GM23338 (cell line): ENCODE data around the gene TSPAN5. TPM values are rescaled to one million over a fixed set of nuclear protein-coding genes. Genes with fewer than 3 reads are reported as not detected.

Source experiments
- ATAC-seq: fragments of 200-7000 bp; cut with Tn5 transposase; 3 replicates; pipeline ENCODE4 v1.9.1; 2020
- DNase-seq: peaks from one replicate; pipeline ENCODE4 v3.0.0-alpha.2; 2015; ENCODE audit warnings: low spot score
- H2AFZ ChIP-seq: fragments of 200-600 bp; sonication (generic); 2 replicates; pipeline ENCODE4 v1.8.0; 2016; ENCODE audit warnings: antibody characterized with exemption, mild to moderate bottlenecking, moderate library complexity
- H3F3A ChIP-seq: fragments of 200-600 bp; sonication (generic); replicated peaks from 2 replicates; pipeline ENCODE4 v1.8.0; 2017; ENCODE audit warnings: antibody characterized with exemption, mixed run types, low read depth
- H3K27ac ChIP-seq: fragments of 200-600 bp; sonication (generic); 2 replicates; pipeline ENCODE4 v1.6.1; 2016; ENCODE audit warnings: low read depth
- H3K27me3 ChIP-seq: fragments of 200-600 bp; sonication (generic); 2 replicates; pipeline ENCODE4 v1.8.0; 2016; ENCODE audit warnings: mild to moderate bottlenecking, mixed run types, moderate library complexity; ENCODE audit not compliant: insufficient read depth
- H3K36me3 ChIP-seq: fragments of 200-600 bp; sonication (generic); 2 replicates; pipeline ENCODE4 v1.8.0; 2016; ENCODE audit warnings: mild to moderate bottlenecking; ENCODE audit not compliant: insufficient read depth
- H3K4me1 ChIP-seq: fragments of 200-600 bp; sonication (generic); 2 replicates; pipeline ENCODE4 v1.8.0; 2016; ENCODE audit warnings: mild to moderate bottlenecking, moderate library complexity; ENCODE audit not compliant: insufficient read depth
- H3K4me2 ChIP-seq: fragments of 200-600 bp; sonication (generic); 2 replicates; pipeline ENCODE4 v1.7.1; 2017; ENCODE audit warnings: mixed run types
- H3K4me3 ChIP-seq: fragments of 200-600 bp; sonication (generic); 2 replicates; pipeline ENCODE4 v1.6.1; 2016; ENCODE audit warnings: mixed run types
- H3K79me2 ChIP-seq: fragments of 200-600 bp; sonication (generic); replicated peaks from 2 replicates; pipeline ENCODE4 v1.8.0; 2017; ENCODE audit warnings: mild to moderate bottlenecking; ENCODE audit not compliant: insufficient read depth
- H3K9me2 ChIP-seq: fragments of 200-600 bp; sonication (generic); 2 replicates; pipeline ENCODE4 v1.8.0; 2017; ENCODE audit not compliant: insufficient read depth
- H4K20me1 ChIP-seq: fragments of 200-600 bp; sonication (generic); replicated peaks from 2 replicates; pipeline ENCODE4 v1.8.0; 2017; ENCODE audit warnings: mild to moderate bottlenecking; ENCODE audit not compliant: insufficient read depth
- H3K27ac Mint-ChIP-seq: 2 replicates; pipeline ENCODE4 v1.8.0; 2020; ENCODE audit warnings: inconsistent platforms, mild to moderate bottlenecking, moderate library complexity, mixed read lengths
- H3K27me3 Mint-ChIP-seq: 3 replicates; pipeline ENCODE4 v1.8.0; 2022; ENCODE audit warnings: low read depth, mild to moderate bottlenecking, moderate library complexity, mixed read lengths, inconsistent platforms; ENCODE audit not compliant: insufficient read depth, poor library complexity
- H3K36me3 Mint-ChIP-seq: 3 replicates; pipeline ENCODE4 v1.8.0; 2021; ENCODE audit warnings: low read depth, mild to moderate bottlenecking, inconsistent platforms, moderate library complexity, mixed read lengths
- H3K4me1 Mint-ChIP-seq: 3 replicates; pipeline ENCODE4 v1.8.0; 2020; ENCODE audit warnings: mild to moderate bottlenecking, inconsistent platforms, mixed read lengths
- H3K4me3 Mint-ChIP-seq: 3 replicates; pipeline ENCODE4 v1.8.0; 2021; ENCODE audit warnings: moderate library complexity, mild to moderate bottlenecking, inconsistent platforms, mixed read lengths
- H3K9me3 Mint-ChIP-seq: 3 replicates; pipeline ENCODE4 v1.8.0; 2020; ENCODE audit warnings: moderate library complexity, mild to moderate bottlenecking, inconsistent platforms, mixed read lengths
- CREB1 ChIP-seq: fragments of 250-450 bp; sonication (Bioruptor Pico); IDR thresholded peaks from 2 replicates; pipeline ENCODE4 v1.5.0; 2020; ENCODE audit warnings: low read depth, mild to moderate bottlenecking, moderate library complexity
- EZH2 ChIP-seq: fragments of 200-600 bp; sonication (generic); IDR thresholded peaks from one replicate; pipeline ENCODE4 v1.8.0; 2017; ENCODE audit warnings: antibody characterized with exemption, mild to moderate bottlenecking, low read depth; ENCODE audit not compliant: unreplicated experiment
- EZH2phosphoT487 ChIP-seq: fragments of 200-600 bp; sonication (generic); IDR thresholded peaks from one replicate; pipeline ENCODE4 v1.8.1; 2018; ENCODE audit warnings: antibody characterized with exemption; ENCODE audit not compliant: unreplicated experiment
- JUNB ChIP-seq: IDR thresholded peaks from one replicate; pipeline ENCODE4 v1.6.1; 2016; ENCODE audit warnings: antibody characterized with exemption; ENCODE audit not compliant: unreplicated experiment
- NANOG ChIP-seq: IDR thresholded peaks from 2 replicates; pipeline ENCODE4 v1.6.1; 2016; ENCODE audit warnings: antibody characterized with exemption, borderline replicate concordance
- ZNF114 ChIP-seq: fragments of 250-450 bp; sonication (Bioruptor Pico); IDR thresholded peaks from 2 replicates; pipeline ENCODE4 v1.5.0; 2020; ENCODE audit warnings: mild to moderate bottlenecking, moderate library complexity
- ZNF331 ChIP-seq: fragments of 250-450 bp; sonication (Bioruptor Pico); IDR thresholded peaks from 2 replicates; pipeline ENCODE4 v1.5.0; 2020; ENCODE audit warnings: low read depth, mild to moderate bottlenecking, moderate library complexity
- polyA plus RNA-seq: library from polyadenylated mRNA; unstranded; fragments of >200 nt; fragmentation: Nextera tagmentation; extraction: Ambion mirVana; gene quantifications from 2 replicates; pipeline ENCODE4 v1.2.1, GENCODE V29; 2016
- total RNA-seq: library from RNA; depleted of rRNA; stranded (reverse); fragments of >200 nt; shearing (Covaris generic); gene quantifications from 2 replicates; pipeline ENCODE4 v1.2.3, GENCODE V29; 2014
- TF ChIP-seq, protein P1 (sequence below), 2 experiments: fragments of 200-600 bp in 1 of 2; sonication (generic) in 1 of 2; conservative IDR thresholded peaks; 2 replicates each; pipeline versions ENCODE4 v1.5.1 to v1.6.1; 2016 to 2017; ENCODE audit warnings: antibody characterized with exemption in 2 of 2, low read depth in 2 of 2, mild to moderate bottlenecking in 2 of 2, moderate library complexity in 1 of 2
- TF ChIP-seq, protein P2 (sequence below): IDR thresholded peaks from one replicate; pipeline ENCODE4 v1.6.1; 2018; ENCODE audit warnings: antibody characterized with exemption; ENCODE audit not compliant: unreplicated experiment

TSPAN5 gene
- total and polyA plus RNA-seq, 2 experiments from 2014 or later: 18.6 to 21.5 TPM

DNA sequence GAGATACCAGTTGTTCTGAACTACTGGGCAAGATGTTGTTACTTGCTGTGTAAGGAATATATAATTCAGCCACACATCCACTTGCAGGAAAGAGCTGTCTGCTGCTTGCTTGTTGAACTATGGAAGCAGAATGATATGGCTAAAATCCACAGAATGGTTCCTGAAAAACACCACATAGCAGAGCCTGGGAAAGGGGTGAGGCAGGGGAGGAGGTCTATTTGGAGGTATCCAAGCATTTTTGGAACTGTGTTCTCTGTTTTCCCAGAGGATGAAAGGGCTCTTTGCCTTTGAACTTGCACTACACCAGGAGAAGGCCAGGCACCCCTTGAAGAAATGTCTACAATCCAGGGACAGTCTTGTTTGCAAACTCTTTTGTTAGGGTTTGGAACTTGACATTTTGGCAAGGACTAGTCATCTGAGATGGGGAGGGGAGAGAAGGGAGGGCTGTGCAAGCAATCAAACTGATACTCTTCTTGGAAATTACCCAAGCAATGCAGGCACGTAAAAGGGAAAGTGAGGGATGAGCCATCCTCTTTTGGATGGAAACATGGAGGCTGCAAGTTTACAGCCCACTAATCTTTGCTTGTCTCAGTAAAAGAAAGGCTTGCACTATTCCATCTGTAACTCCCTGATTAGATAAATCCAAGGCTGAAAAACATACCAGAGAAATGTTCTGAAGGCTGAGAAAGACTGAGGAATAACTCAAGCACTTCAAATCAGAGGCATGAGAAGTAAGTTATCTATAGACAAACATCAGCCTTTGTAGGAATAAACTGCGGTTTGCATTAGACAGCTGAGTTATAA lies 141.0 kb downstream of the TSPAN5 start:
- Mint-ChIP-seq H3K27me3 (peaks cover 2% of the 10 kb centered on the region), H3K4me3 (no peak overlapping the region), H3K4me1 (peaks cover 49% of the 10 kb centered on the region), H3K27ac (no peak overlapping the region), H3K9me3 (peaks cover 5% of the 10 kb centered on the region; the same call in 1 of the 3 replicates), H3K36me3 (peaks cover 14% of the 10 kb centered on the region)
- Histone ChIP-seq H3K4me2 (no peak overlapping the region), H3K9me2 (no peaks in the 10 kb centered on the region), H3K36me3 (no peaks in the 10 kb centered on the region), H3F3A (no peaks in the 10 kb centered on the region), H3K79me2 (0 out of 2 replicates have a peak, but pooled peaks cover 8% of the 10 kb centered on the region), H3K4me1 (peaks cover 19% of the 10 kb centered on the region), H3K27ac (no peak overlapping the region), H4K20me1 (no peaks in the 10 kb centered on the region), H3K27me3 (no peaks in the 10 kb centered on the region), H3K4me3 (no peak overlapping the region), H2AFZ (no peak overlapping the region)
- DNase-seq (no peak), ATAC-seq (no peak)
- TF ChIP-seq JUNB: no peak
- TF ChIP-seq, protein P1, sequence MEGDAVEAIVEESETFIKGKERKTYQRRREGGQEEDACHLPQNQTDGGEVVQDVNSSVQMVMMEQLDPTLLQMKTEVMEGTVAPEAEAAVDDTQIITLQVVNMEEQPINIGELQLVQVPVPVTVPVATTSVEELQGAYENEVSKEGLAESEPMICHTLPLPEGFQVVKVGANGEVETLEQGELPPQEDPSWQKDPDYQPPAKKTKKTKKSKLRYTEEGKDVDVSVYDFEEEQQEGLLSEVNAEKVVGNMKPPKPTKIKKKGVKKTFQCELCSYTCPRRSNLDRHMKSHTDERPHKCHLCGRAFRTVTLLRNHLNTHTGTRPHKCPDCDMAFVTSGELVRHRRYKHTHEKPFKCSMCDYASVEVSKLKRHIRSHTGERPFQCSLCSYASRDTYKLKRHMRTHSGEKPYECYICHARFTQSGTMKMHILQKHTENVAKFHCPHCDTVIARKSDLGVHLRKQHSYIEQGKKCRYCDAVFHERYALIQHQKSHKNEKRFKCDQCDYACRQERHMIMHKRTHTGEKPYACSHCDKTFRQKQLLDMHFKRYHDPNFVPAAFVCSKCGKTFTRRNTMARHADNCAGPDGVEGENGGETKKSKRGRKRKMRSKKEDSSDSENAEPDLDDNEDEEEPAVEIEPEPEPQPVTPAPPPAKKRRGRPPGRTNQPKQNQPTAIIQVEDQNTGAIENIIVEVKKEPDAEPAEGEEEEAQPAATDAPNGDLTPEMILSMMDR (conservative IDR thresholded peaks at IDR 0.05; ENCODE audit: low read depth in 2 of 2): no peak
- TF ChIP-seq, protein P2, sequence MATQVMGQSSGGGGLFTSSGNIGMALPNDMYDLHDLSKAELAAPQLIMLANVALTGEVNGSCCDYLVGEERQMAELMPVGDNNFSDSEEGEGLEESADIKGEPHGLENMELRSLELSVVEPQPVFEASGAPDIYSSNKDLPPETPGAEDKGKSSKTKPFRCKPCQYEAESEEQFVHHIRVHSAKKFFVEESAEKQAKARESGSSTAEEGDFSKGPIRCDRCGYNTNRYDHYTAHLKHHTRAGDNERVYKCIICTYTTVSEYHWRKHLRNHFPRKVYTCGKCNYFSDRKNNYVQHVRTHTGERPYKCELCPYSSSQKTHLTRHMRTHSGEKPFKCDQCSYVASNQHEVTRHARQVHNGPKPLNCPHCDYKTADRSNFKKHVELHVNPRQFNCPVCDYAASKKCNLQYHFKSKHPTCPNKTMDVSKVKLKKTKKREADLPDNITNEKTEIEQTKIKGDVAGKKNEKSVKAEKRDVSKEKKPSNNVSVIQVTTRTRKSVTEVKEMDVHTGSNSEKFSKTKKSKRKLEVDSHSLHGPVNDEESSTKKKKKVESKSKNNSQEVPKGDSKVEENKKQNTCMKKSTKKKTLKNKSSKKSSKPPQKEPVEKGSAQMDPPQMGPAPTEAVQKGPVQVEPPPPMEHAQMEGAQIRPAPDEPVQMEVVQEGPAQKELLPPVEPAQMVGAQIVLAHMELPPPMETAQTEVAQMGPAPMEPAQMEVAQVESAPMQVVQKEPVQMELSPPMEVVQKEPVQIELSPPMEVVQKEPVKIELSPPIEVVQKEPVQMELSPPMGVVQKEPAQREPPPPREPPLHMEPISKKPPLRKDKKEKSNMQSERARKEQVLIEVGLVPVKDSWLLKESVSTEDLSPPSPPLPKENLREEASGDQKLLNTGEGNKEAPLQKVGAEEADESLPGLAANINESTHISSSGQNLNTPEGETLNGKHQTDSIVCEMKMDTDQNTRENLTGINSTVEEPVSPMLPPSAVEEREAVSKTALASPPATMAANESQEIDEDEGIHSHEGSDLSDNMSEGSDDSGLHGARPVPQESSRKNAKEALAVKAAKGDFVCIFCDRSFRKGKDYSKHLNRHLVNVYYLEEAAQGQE: no peak
- TF ChIP-seq ZNF114 (CRISPR knock-in tag): no peak
- no peak for TF ChIP-seq ZNF331
- TF ChIP-seq NANOG: no peak
- TF ChIP-seq EZH2: no peak
- no peak for TF ChIP-seq CREB1
- TF ChIP-seq EZH2phosphoT487: no peak
